HEK293 (cell line): ENCODE results near the gene CTR9.
A peak's percentile ranks its signal among the peaks of the same experiment; 100 is the strongest.

Experiments used
- CTCF ChIP-seq: fragments of 450-650 bp; formaldehyde crosslinking; IDR thresholded peaks from 2 replicates; pipeline ENCODE4 v1.5.1; 2016; ENCODE audit warnings: missing biosample characterization, missing genetic modification characterization
- GLIS2 ChIP-seq: fragments of 450-650 bp; formaldehyde crosslinking; IDR thresholded peaks from 2 replicates; pipeline ENCODE4 v1.5.1; 2016; ENCODE audit warnings: missing biosample characterization, missing genetic modification characterization
- SCRT2 ChIP-seq: fragments of 450-650 bp; formaldehyde crosslinking; IDR thresholded peaks from 2 replicates; pipeline ENCODE4 v1.5.1; 2016; ENCODE audit warnings: missing biosample characterization, missing genetic modification characterization
- SETDB1 ChIP-seq: IDR thresholded peaks from one replicate; pipeline ENCODE4 v1.6.1; 2017; ENCODE audit warnings: mild to moderate bottlenecking, low read length, moderate library complexity, mixed read lengths; ENCODE audit not compliant: insufficient read length
- ZNF155 ChIP-seq: fragments of 450-650 bp; formaldehyde crosslinking; IDR thresholded peaks from 2 replicates; pipeline ENCODE4 v1.5.1; 2016; ENCODE audit warnings: missing biosample characterization, missing genetic modification characterization
- ZNF292 ChIP-seq: fragments of 450-650 bp; formaldehyde crosslinking; IDR thresholded peaks from 2 replicates; pipeline ENCODE4 v1.5.1; 2016; ENCODE audit warnings: low read depth, missing biosample characterization, missing genetic modification characterization, borderline replicate concordance
- ZNF391 ChIP-seq: fragments of 450-650 bp; formaldehyde crosslinking; IDR thresholded peaks from 2 replicates; pipeline ENCODE4 v1.5.1; 2016; ENCODE audit warnings: low read depth, missing biosample characterization, missing genetic modification characterization, borderline replicate concordance
- ZNF416 ChIP-seq: fragments of 450-650 bp; formaldehyde crosslinking; IDR thresholded peaks from 2 replicates; pipeline ENCODE4 v1.5.1; 2016; ENCODE audit warnings: missing biosample characterization, missing genetic modification characterization
- TF ChIP-seq, protein P1 (sequence below): fragments of 450-650 bp; formaldehyde crosslinking; IDR thresholded peaks from 2 replicates; pipeline ENCODE4 v1.5.1; 2016; ENCODE audit warnings: missing biosample characterization, missing genetic modification characterization
- TF ChIP-seq, protein P2 (sequence below): fragments of 450-650 bp; formaldehyde crosslinking; IDR thresholded peaks from 2 replicates; pipeline ENCODE4 v1.5.1; 2016; ENCODE audit warnings: missing biosample characterization, missing genetic modification characterization, borderline replicate concordance

- TF ChIP-seq CTCF (tag by site-specific recombination) (no peak), SETDB1 (peak; percentile 49), SCRT2 (tag by site-specific recombination) (no peak), ZNF292 (tag by site-specific recombination) (no peak), GLIS2 (tag by site-specific recombination) (no peak), ZNF416 (tag by site-specific recombination) (no peak), ZNF155 (tag by site-specific recombination) (no peak), ZNF391 (tag by site-specific recombination) (no peak)
- TF ChIP-seq, protein P1, sequence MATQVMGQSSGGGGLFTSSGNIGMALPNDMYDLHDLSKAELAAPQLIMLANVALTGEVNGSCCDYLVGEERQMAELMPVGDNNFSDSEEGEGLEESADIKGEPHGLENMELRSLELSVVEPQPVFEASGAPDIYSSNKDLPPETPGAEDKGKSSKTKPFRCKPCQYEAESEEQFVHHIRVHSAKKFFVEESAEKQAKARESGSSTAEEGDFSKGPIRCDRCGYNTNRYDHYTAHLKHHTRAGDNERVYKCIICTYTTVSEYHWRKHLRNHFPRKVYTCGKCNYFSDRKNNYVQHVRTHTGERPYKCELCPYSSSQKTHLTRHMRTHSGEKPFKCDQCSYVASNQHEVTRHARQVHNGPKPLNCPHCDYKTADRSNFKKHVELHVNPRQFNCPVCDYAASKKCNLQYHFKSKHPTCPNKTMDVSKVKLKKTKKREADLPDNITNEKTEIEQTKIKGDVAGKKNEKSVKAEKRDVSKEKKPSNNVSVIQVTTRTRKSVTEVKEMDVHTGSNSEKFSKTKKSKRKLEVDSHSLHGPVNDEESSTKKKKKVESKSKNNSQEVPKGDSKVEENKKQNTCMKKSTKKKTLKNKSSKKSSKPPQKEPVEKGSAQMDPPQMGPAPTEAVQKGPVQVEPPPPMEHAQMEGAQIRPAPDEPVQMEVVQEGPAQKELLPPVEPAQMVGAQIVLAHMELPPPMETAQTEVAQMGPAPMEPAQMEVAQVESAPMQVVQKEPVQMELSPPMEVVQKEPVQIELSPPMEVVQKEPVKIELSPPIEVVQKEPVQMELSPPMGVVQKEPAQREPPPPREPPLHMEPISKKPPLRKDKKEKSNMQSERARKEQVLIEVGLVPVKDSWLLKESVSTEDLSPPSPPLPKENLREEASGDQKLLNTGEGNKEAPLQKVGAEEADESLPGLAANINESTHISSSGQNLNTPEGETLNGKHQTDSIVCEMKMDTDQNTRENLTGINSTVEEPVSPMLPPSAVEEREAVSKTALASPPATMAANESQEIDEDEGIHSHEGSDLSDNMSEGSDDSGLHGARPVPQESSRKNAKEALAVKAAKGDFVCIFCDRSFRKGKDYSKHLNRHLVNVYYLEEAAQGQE (tag by site-specific recombination) = no peak
- TF ChIP-seq, protein P2, sequence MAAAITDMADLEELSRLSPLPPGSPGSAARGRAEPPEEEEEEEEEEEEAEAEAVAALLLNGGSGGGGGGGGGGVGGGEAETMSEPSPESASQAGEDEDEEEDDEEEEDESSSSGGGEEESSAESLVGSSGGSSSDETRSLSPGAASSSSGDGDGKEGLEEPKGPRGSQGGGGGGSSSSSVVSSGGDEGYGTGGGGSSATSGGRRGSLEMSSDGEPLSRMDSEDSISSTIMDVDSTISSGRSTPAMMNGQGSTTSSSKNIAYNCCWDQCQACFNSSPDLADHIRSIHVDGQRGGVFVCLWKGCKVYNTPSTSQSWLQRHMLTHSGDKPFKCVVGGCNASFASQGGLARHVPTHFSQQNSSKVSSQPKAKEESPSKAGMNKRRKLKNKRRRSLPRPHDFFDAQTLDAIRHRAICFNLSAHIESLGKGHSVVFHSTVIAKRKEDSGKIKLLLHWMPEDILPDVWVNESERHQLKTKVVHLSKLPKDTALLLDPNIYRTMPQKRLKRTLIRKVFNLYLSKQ = no peak
Measured at GRCh38 chr11:10725114-10725906, 25.7 kb upstream of the CTR9 start.
